C4-2B (cell line): ENCODE measurements around the gene CREB5.

Experiments used
- H3K27ac ChIP-seq: fragments of 450-650 bp; 2 replicates; pipeline ENCODE4 v1.5.1; 2017
- CTCF ChIP-seq: fragments of 450-650 bp; conservative IDR thresholded peaks from 2 replicates; pipeline ENCODE4 v1.5.1; 2017; ENCODE audit warnings: mild to moderate bottlenecking
- ZFX ChIP-seq: fragments of 450-650 bp; IDR thresholded peaks from 2 replicates; pipeline ENCODE4 v1.6.1; 2017

Gene CREB5

GRCh38 chr7:28672397-28672797, 260.1 kb downstream of the CREB5 start:
- H3K27ac ChIP-seq, result no peak overlapping the region
- TF ChIP-seq CTCF, result no peak
- no peak for TF ChIP-seq ZFX

GRCh38 chr7:28674359-28674782, 262.1 kb downstream of the CREB5 start:
- H3K27ac ChIP-seq, result no peak overlapping the region
- TF ChIP-seq ZFX (no peak), CTCF (no peak)

- TF ChIP-seq ZFX (no peak), CTCF (no peak)
- no peak overlapping the region for H3K27ac ChIP-seq
Measured at GRCh38 chr7:28675429-28675828, 263.1 kb downstream of the CREB5 start.

- no peak overlapping the region for H3K27ac ChIP-seq
- TF ChIP-seq ZFX, result no peak
- TF ChIP-seq CTCF, result no peak
Measured at GRCh38 chr7:28677668-28678067, 265.4 kb downstream of the CREB5 start.

GRCh38 chr7:28678431-28678965, 266.2 kb downstream of the CREB5 start:
- H3K27ac ChIP-seq, result no peak overlapping the region
- TF ChIP-seq CTCF, result no peak
- no peak for TF ChIP-seq ZFX

- TF ChIP-seq CTCF (no peak), ZFX (no peak)
- H3K27ac ChIP-seq, result no peak overlapping the region
Measured at GRCh38 chr7:28681693-28682310, 269.5 kb downstream of the CREB5 start.

- H3K27ac ChIP-seq, result no peak overlapping the region
- TF ChIP-seq ZFX, result no peak
- TF ChIP-seq CTCF, result no peak
Measured at GRCh38 chr7:28682801-28683200, 270.5 kb downstream of the CREB5 start.
